Measurements from ENCODE around the gene ADAMTS14. TPM values are rescaled to one million over a fixed set of nuclear protein-coding genes. Genes with fewer than 3 reads are reported as not detected.

The ADAMTS14 gene
- total RNA-seq, 2 experiments from 2014 or later = 0.03 TPM; not detected in 1

- Histone ChIP-seq H3K36me3 (ENCODE audit: insufficient read depth, low read length) (no peaks in the 10 kb centered on the region), H3K9me2 (ENCODE audit: insufficient read depth, low read length) (no peaks in the 10 kb centered on the region), H3K4me2 (ENCODE audit: low read length) (no peak overlapping the region), H3K4me3 (ENCODE audit: low read depth, low read length, poor library complexity, severe bottlenecking) (no peak overlapping the region), H3K27ac (ENCODE audit: low read depth, low read length, poor library complexity, severe bottlenecking) (no peak overlapping the region), H4K20me1 (ENCODE audit: insufficient read depth, low read length) (no peaks in the 10 kb centered on the region), H3K79me2 (ENCODE audit: insufficient read depth, low read depth, low read length) (no peaks in the 10 kb centered on the region), H3K9me3 (ENCODE audit: low read length) (no peaks in the 10 kb centered on the region), H3K4me1 (ENCODE audit: insufficient read depth, low read length, poor library complexity, severe bottlenecking) (no peaks in the 10 kb centered on the region), H2AFZ (ENCODE audit: low read length) (no peak overlapping the region)
- no peak for TF ChIP-seq EZH2phosphoT487 (IDR thresholded peaks at IDR 0.05; ENCODE audit: borderline replicate concordance, low read depth, low read length)
- no peak for TF ChIP-seq CTCF (conservative IDR thresholded peaks at IDR 0.05; ENCODE audit: low read length)
- no TSS peak for BruUV-seq (replicated peaks)
- DNase-seq (ENCODE audit: low spot score) = no peak
- ChIA-PET CTCF (ENCODE audit: unreplicated experiment) (no interaction called here), POLR2A (no interaction called here)
- intact Hi-C loops (cut with micrococcal nuclease; ENCODE audit: unreplicated experiment) = no loop called here
Observed at GRCh38 chr10:70738761-70739121, 66.4 kb downstream of the ADAMTS14 start.

GRCh38 chr10:70740406-70741288, 68.3 kb downstream of the ADAMTS14 start:
- no peaks in the 10 kb centered on the region for H3K4me1 ChIP-seq (ENCODE audit: insufficient read depth, low read length, poor library complexity, severe bottlenecking)
- intact Hi-C loops (cut with micrococcal nuclease; ENCODE audit: unreplicated experiment) = no loop called here
- POLR2A ChIA-PET = no interaction called here
- H3K27ac ChIP-seq (ENCODE audit: low read depth, low read length, poor library complexity, severe bottlenecking) = no peak overlapping the region
- no peaks in the 10 kb centered on the region for H3K79me2 ChIP-seq (ENCODE audit: insufficient read depth, low read depth, low read length)
- DNase-seq (ENCODE audit: low spot score) = no peak
- H4K20me1 ChIP-seq (ENCODE audit: insufficient read depth, low read length) = no peaks in the 10 kb centered on the region
- no peaks in the 10 kb centered on the region for H3K36me3 ChIP-seq (ENCODE audit: insufficient read depth, low read length)
- no TSS peak for BruUV-seq (replicated peaks)
- CTCF ChIA-PET (ENCODE audit: unreplicated experiment) = no interaction called here
- H3K9me2 ChIP-seq (ENCODE audit: insufficient read depth, low read length) = no peaks in the 10 kb centered on the region
- TF ChIP-seq CTCF (conservative IDR thresholded peaks at IDR 0.05; ENCODE audit: low read length) (no peak), EZH2phosphoT487 (IDR thresholded peaks at IDR 0.05; ENCODE audit: borderline replicate concordance, low read depth, low read length) (no peak)
- H3K9me3 ChIP-seq (ENCODE audit: low read length) = no peaks in the 10 kb centered on the region
- H2AFZ ChIP-seq (ENCODE audit: low read length) = no peak overlapping the region
- H3K4me3 ChIP-seq (ENCODE audit: low read depth, low read length, poor library complexity, severe bottlenecking) = no peak overlapping the region
- H3K4me2 ChIP-seq (ENCODE audit: low read length) = no peak overlapping the region

Measured in OCI-LY7 (cell line).